Activated CD4-positive, CD25-positive, alpha-beta regulatory T cell (primary cell): ENCODE results near the gene PGS1.
A peak's percentile ranks its signal among the peaks of the same experiment; 100 is the strongest.

Source experiments
- DNase-seq, 4 experiments: peaks; one replicate each; lab custom pipeline; 2025; lab: John Stamatoyannopoulos, UW

The PGS1 gene

GRCh38 chr17:78346605-78347250 is 31.7 kb upstream of the PGS1 start:
- no peak for DNase-seq

- no peak for DNase-seq
Measured at GRCh38 chr17:78347453-78347852, 31.0 kb upstream of the PGS1 start.

GRCh38 chr17:78348055-78348770 is 30.2 kb upstream of the PGS1 start:
- no peak for DNase-seq

- DNase-seq, result no peak
Measured at GRCh38 chr17:78349891-78350642, 28.4 kb upstream of the PGS1 start.

- DNase-seq, result no peak
Measured at GRCh38 chr17:78351449-78352006, 26.9 kb upstream of the PGS1 start.

GRCh38 chr17:78353834-78354233 is 24.6 kb upstream of the PGS1 start:
- DNase-seq, result no peak

GRCh38 chr17:78355045-78355641 is 23.3 kb upstream of the PGS1 start:
- no peak for DNase-seq

- no peak for DNase-seq
Measured at GRCh38 chr17:78355701-78356100, 22.7 kb upstream of the PGS1 start.

GRCh38 chr17:78356101-78356713 is 22.2 kb upstream of the PGS1 start:
- peak; percentile 67 to 83 (median 76) for DNase-seq

- DNase-seq, result no peak
Measured at GRCh38 chr17:78357177-78357586, 21.3 kb upstream of the PGS1 start.

- no peak for DNase-seq
Measured at GRCh38 chr17:78357672-78358537, 20.5 kb upstream of the PGS1 start.

- peak in 1 of 4 experiments; percentile 39 for DNase-seq
Measured at GRCh38 chr17:78358538-78359320, 19.7 kb upstream of the PGS1 start.

GRCh38 chr17:78359321-78359996 is 19.0 kb upstream of the PGS1 start:
- DNase-seq, result no peak

GRCh38 chr17:78359997-78360370 is 18.5 kb upstream of the PGS1 start, which contains the start of gene SOCS3:
Gene SOCS3, minus strand, starts transcription at chr17:78360077. Its CDS starts 982 bp downstream, at chr17:78359095.
- peak; percentile 91 to 97 (median 94) for DNase-seq

- peak; percentile 82 to 97 (median 92) for DNase-seq
Measured at GRCh38 chr17:78360371-78361224, 17.9 kb upstream of the PGS1 start.

GRCh38 chr17:78361225-78361701 is 17.2 kb upstream of the PGS1 start:
- no peak for DNase-seq

- no peak for DNase-seq
Measured at GRCh38 chr17:78362232-78362631, 16.2 kb upstream of the PGS1 start.

GRCh38 chr17:78362671-78363070 is 15.8 kb upstream of the PGS1 start:
- DNase-seq, result no peak
